ENCODE results near the gene ADAP1.

Gene ADAP1

DNA sequence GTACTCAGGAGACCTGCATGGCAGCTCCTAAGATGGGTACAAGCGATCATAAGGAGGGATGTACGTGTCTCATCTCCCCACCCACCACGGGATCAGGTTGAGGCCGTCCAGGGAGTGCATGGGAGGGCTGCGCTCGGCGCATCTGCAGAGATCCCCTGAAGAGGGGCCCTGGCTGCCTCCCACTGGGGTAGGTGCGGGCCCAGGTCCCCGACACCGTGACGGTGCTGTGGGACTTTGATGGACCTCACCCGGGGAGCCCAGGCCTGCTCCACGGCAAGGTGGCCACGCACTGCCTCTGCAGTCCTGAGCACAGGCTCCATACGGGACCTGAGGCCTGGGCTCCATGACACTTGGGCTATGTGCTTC is 65.5 kb downstream of the ADAP1 start:
- H3K9me3 ChIP-seq (ENCODE audit: control insufficient read depth, low read length) = no peaks in the 10 kb centered on the region
- no peaks in the 10 kb centered on the region for H3K27me3 ChIP-seq (ENCODE audit: control insufficient read depth, insufficient read depth, low read length)
- no peak overlapping the region for H3K4me3 ChIP-seq (ENCODE audit: low read depth, low read length)
- TF ChIP-seq, protein P1, sequence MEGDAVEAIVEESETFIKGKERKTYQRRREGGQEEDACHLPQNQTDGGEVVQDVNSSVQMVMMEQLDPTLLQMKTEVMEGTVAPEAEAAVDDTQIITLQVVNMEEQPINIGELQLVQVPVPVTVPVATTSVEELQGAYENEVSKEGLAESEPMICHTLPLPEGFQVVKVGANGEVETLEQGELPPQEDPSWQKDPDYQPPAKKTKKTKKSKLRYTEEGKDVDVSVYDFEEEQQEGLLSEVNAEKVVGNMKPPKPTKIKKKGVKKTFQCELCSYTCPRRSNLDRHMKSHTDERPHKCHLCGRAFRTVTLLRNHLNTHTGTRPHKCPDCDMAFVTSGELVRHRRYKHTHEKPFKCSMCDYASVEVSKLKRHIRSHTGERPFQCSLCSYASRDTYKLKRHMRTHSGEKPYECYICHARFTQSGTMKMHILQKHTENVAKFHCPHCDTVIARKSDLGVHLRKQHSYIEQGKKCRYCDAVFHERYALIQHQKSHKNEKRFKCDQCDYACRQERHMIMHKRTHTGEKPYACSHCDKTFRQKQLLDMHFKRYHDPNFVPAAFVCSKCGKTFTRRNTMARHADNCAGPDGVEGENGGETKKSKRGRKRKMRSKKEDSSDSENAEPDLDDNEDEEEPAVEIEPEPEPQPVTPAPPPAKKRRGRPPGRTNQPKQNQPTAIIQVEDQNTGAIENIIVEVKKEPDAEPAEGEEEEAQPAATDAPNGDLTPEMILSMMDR (IDR thresholded peaks at IDR 0.05) = no peak
- peaks cover 45% of the 10 kb centered on the region for H3K79me2 ChIP-seq
- H3K36me3 ChIP-seq (ENCODE audit: control insufficient read depth, insufficient read depth, low read length) = no peaks in the 10 kb centered on the region
- no peak overlapping the region for H3K9ac ChIP-seq
- no peak overlapping the region for H2AFZ ChIP-seq
- no peak overlapping the region for H3K27ac ChIP-seq
- no peak overlapping the region for H3K4me2 ChIP-seq (ENCODE audit: low read length)
- H3K4me1 ChIP-seq = no peaks in the 10 kb centered on the region

- Histone ChIP-seq H3K4me3 (ENCODE audit: low read depth, low read length) (no peak overlapping the region), H3K36me3 (ENCODE audit: control insufficient read depth, insufficient read depth, low read length) (no peaks in the 10 kb centered on the region), H3K79me2 (peaks cover 52% of the 10 kb centered on the region), H2AFZ (no peak overlapping the region), H3K27ac (no peak overlapping the region), H3K4me1 (no peaks in the 10 kb centered on the region), H3K27me3 (ENCODE audit: control insufficient read depth, insufficient read depth, low read length) (no peaks in the 10 kb centered on the region), H3K9ac (no peak overlapping the region), H3K9me3 (ENCODE audit: control insufficient read depth, low read length) (no peaks in the 10 kb centered on the region), H3K4me2 (ENCODE audit: low read length) (no peak overlapping the region)
- TF ChIP-seq, protein P1 (IDR thresholded peaks at IDR 0.05) = no peak
Measured at GRCh38 chr7:888081-889024, 66.1 kb downstream of the ADAP1 start.

DNA sequence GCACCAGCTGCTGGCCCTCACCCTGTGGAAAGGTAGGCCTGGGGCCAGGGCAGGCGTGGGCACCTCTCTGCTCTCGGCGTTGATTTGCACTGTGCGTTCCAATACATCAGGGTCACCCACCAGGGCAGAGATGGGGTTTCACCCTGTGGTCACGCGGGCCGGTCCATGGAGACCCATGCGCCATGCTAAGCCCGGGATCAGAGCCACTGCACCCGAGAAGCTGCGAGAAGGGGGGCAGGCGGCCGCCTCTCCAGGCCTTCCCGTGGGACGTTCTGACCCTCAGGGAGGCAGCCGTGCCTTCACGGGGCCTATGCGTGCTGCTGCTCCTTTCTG is 67.0 kb downstream of the ADAP1 start:
- Histone ChIP-seq H2AFZ (no peak overlapping the region), H3K9me3 (ENCODE audit: control insufficient read depth, low read length) (no peaks in the 10 kb centered on the region), H3K9ac (no peak overlapping the region), H3K4me2 (ENCODE audit: low read length) (no peak overlapping the region), H3K4me3 (ENCODE audit: low read depth, low read length) (no peak overlapping the region), H3K27me3 (ENCODE audit: control insufficient read depth, insufficient read depth, low read length) (no peaks in the 10 kb centered on the region), H3K27ac (no peak overlapping the region), H3K4me1 (no peaks in the 10 kb centered on the region), H3K36me3 (ENCODE audit: control insufficient read depth, insufficient read depth, low read length) (no peaks in the 10 kb centered on the region), H3K79me2 (peaks cover 61% of the 10 kb centered on the region)
- TF ChIP-seq, protein P1 (IDR thresholded peaks at IDR 0.05) = no peak

DNA sequence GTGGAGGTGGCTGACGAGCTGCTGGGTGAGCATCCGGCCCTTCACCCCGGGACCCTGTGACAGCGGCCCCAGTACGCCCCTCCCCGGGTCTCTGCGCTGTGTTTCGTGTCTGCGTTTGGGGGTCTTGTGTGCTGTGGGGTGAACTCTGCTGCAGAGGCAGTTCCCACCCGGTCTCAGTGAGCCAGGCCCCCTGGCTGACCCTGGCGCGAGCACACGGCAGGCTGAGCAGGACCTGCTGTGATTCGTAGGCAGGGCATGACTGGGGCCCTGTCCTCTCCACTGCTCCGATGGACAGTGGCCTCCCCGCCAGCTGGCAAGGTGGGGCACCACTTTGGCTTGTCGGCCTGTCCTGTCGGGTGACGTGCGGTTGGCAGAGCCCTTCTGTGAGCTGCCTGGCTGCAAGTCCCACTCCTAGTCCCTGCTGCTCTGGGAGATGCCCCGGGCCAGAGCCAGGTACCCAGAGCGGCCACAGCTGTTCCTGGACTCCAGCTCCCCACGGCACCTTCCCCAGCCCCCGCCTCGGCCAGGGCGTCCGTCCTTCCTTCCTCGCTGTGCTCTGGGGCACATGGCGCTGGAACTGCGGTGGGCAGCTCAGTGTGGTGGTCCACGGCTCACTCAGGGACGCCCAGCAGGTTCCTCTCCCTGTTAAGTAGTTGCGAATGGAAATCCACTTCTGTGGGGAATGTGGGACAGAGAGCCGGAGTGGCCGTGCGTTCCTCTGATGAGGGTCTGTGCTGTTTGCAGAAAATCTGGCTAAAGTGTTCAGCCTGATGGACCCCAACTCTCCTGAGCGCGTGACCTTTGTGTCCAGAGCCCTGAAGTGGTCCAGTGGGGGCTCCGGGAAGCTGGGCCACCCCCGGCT is 67.6 kb downstream of the ADAP1 start:
- Histone ChIP-seq H3K36me3 (ENCODE audit: control insufficient read depth, insufficient read depth, low read length) (no peaks in the 10 kb centered on the region), H3K27me3 (ENCODE audit: control insufficient read depth, insufficient read depth, low read length) (no peaks in the 10 kb centered on the region), H3K27ac (no peak overlapping the region), H3K9me3 (ENCODE audit: control insufficient read depth, low read length) (no peaks in the 10 kb centered on the region), H3K4me3 (ENCODE audit: low read depth, low read length) (no peak overlapping the region), H3K4me1 (no peaks in the 10 kb centered on the region), H2AFZ (no peak overlapping the region), H3K4me2 (ENCODE audit: low read length) (no peak overlapping the region), H3K9ac (no peak overlapping the region), H3K79me2 (peaks cover 67% of the 10 kb centered on the region)
- TF ChIP-seq, protein P1 (IDR thresholded peaks at IDR 0.05) = no peak

Data from parathyroid adenoma (tissue), 2 donors.